WI38 (cell line): ENCODE measurements around the gene SAMD5.

Experiments used
- H3K4me3 ChIP-seq: 2 replicates; pipeline ENCODE4 v1.5.1; 2011; ENCODE audit warnings: low read depth, mild to moderate bottlenecking, control low read depth, low read length
- CTCF ChIP-seq: IDR thresholded peaks from 2 replicates; pipeline ENCODE4 v1.5.1; 2012; ENCODE audit warnings: low read depth, mild to moderate bottlenecking, control low read depth, low read length

SAMD5 gene

DNA sequence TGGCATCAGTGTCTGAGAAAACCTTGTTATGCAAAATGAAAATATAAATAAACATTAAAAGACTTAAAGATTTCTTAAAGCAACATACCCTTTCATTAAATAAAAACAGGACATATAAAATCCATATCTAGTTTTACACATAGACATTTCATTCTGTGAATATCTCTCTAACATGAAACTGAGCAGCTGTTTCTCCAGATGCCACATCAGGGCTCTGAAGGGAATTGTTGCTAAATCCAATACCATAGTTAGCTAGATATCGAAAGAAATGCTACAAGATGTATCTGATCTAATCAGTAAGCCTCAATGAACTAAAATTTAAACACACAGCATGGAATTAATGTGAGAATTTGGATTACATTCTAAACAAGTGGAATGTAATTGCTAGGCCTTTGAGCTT lies 74.5 kb downstream of the SAMD5 start:
- TF ChIP-seq CTCF = no peak
- H3K4me3 ChIP-seq = no peak overlapping the region

DNA sequence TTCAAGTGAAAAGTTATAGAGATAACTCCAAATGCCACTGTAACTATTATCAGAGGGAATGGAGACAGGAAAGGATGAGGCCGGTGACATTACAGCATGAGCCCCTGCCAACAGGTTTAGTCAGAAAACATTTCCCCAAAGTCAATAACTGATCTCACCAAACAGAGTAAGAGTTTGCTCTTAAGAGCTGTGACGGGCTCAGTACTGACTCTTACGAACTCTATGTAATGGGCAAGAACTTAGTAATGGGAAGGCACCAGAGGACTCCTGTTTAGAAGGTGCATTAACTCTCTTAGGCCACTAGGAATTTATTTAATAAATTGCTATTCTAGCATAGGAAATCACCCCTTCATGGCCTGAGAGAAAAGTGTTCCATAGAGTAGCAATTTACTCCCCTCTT lies 76.8 kb downstream of the SAMD5 start:
- no peak overlapping the region for H3K4me3 ChIP-seq
- TF ChIP-seq CTCF = no peak

DNA sequence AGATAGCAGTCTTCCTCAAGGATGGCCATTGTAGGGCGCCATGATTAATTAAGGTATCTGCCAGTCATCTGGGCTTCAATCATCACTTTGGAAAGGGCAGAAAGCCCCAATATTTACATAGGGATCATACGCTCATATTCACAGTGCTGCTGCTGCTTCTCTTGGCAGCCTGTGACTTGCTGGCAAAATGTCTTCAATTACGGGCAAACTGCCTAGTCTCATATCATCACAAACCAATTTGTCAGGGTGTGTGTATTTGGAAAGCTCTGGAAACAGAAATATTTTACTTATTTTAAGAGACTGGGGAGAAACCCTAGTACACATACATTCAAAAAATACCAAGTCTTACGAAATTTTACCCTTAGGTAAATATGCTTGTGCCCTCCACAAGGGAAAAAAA lies 77.6 kb downstream of the SAMD5 start:
- no peak for TF ChIP-seq CTCF
- H3K4me3 ChIP-seq = no peak overlapping the region

DNA sequence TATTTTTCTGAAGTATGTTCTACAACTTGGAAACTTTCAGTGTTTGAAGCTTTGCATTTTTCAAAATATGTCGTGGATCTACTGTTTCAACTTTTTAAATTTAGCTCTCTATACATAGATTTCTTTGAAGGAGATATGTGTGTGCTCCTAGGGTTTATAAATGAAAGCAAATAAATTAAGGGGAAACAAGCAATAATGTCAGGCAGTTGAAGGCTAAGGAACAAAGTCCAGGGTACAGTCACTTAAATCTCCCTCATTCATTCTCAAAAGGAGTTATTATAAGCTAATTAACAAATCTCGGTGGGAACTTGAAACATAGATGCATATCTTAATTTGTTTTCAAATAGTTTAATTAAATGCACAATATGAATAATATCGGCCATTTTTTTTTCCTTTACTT lies 79.4 kb downstream of the SAMD5 start:
- no peak for TF ChIP-seq CTCF
- no peak overlapping the region for H3K4me3 ChIP-seq

- no peak overlapping the region for H3K4me3 ChIP-seq
- no peak for TF ChIP-seq CTCF
Measured at GRCh38 chr6:147588469-147588868, 80.0 kb downstream of the SAMD5 start.

DNA sequence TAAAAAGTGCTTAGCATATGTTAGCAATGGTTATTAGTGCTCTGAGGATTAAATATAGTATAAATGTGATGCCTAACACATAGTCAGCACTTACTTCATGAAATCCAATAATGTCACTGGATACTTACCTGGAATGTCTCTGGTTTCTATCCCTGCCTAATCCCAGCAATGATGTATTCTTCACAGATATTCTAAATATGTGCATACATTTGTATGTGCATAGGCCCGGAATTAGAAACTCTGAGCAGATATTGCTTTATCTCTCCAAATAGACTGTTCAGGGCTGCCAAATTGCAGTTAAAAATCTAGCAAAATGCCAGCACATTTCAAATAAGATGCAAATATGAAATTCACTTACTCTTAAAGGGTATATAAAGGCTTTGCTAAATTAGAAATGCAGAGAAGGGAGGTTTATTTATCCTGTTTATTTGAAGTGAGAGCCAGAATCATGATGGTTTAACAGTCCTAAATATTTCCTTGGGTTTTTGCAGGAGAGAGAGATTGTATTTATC lies 81.3 kb downstream of the SAMD5 start:
- TF ChIP-seq CTCF = no peak
- no peak overlapping the region for H3K4me3 ChIP-seq

DNA sequence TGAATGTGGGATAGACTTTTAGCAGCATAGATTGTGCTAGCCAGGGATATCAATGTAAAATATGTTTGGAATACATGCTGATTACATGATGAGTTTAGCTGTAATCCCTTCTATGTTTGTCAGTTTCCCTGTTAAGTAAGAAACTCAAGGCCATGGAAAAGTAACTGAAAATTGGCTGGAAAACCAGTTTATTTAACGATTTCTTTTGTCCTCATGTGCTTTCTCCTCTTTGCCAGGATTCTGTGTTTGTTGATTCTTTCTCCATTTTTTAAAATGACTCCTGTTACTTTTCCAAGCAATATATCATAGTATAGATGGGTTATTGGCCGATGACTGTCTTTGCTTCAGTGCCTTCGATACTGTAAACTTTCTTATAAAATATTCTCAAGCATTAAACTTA lies 87.5 kb downstream of the SAMD5 start:
- no peak overlapping the region for H3K4me3 ChIP-seq
- no peak for TF ChIP-seq CTCF
